Left hindlimb (tissue), 1 donor: Measurements from ENCODE around the gene TOM1L2.

Source experiments
- DNase-seq: peaks from one replicate; pipeline ENCODE4 v3.0.0-alpha.2; 2018

Gene TOM1L2

GRCh38 chr17:17893801-17894644, 78.2 kb downstream of the TOM1L2 start:
- DNase-seq, result no peak

GRCh38 chr17:17892731-17893130, 79.5 kb downstream of the TOM1L2 start:
- no peak for DNase-seq

- no peak for DNase-seq
Measured at GRCh38 chr17:17892009-17892408, 80.2 kb downstream of the TOM1L2 start.

GRCh38 chr17:17890773-17891759, 81.1 kb downstream of the TOM1L2 start:
- DNase-seq, result no peak

GRCh38 chr17:17889922-17890321, 82.3 kb downstream of the TOM1L2 start:
- no peak for DNase-seq

- no peak for DNase-seq
Measured at GRCh38 chr17:17888821-17889220, 83.4 kb downstream of the TOM1L2 start.

GRCh38 chr17:17888371-17888770, 83.8 kb downstream of the TOM1L2 start:
- no peak for DNase-seq

GRCh38 chr17:17887752-17888304, 84.4 kb downstream of the TOM1L2 start:
- no peak for DNase-seq

- DNase-seq, result no peak
Measured at GRCh38 chr17:17886726-17887125, 85.5 kb downstream of the TOM1L2 start.

- DNase-seq, result peak; percentile 69
Measured at GRCh38 chr17:17886226-17886625, 86.0 kb downstream of the TOM1L2 start.

- no peak for DNase-seq
Measured at GRCh38 chr17:17884391-17885357, 87.5 kb downstream of the TOM1L2 start.

GRCh38 chr17:17883801-17884200, 88.4 kb downstream of the TOM1L2 start:
- DNase-seq, result no peak

GRCh38 chr17:17882082-17882581, 90.1 kb downstream of the TOM1L2 start:
- no peak for DNase-seq

GRCh38 chr17:17880577-17881196, 91.5 kb downstream of the TOM1L2 start:
- DNase-seq, result no peak

- peak; percentile 90 for DNase-seq
Measured at GRCh38 chr17:17877529-17878358, 94.5 kb downstream of the TOM1L2 start.

GRCh38 chr17:17876959-17877528, 95.2 kb downstream of the TOM1L2 start:
- DNase-seq, result no peak

GRCh38 chr17:17874478-17874877, 97.7 kb downstream of the TOM1L2 start:
- DNase-seq, result no peak

GRCh38 chr17:17873450-17873991, 98.7 kb downstream of the TOM1L2 start:
- DNase-seq, result no peak

- DNase-seq, result no peak
Measured at GRCh38 chr17:17872547-17873345, 99.5 kb downstream of the TOM1L2 start.
